Tibial nerve (tissue), 4 donors: Measurements from ENCODE around the gene EPC2. TPM values are rescaled to one million over a fixed set of nuclear protein-coding genes. Genes with fewer than 3 reads are reported as not detected.
"Not testable (repeated sequence)": the region's sequence is repeated elsewhere in the genome, so short reads cannot be mapped to it uniquely, and the experiment has no call there.

Source experiments
- DNase-seq, 2 donors: peaks; one replicate each; pipeline ENCODE4 v3.0.0-alpha.2; 2019; ENCODE audit warnings: low spot score in 2 of 2
- H3K27ac ChIP-seq, 4 donors: fragments of 200-600 bp; sonication (generic) in 3 of 4; one replicate each; pipeline ENCODE4 v1.5.1; 2017 to 2019; ENCODE audit warnings: mild to moderate bottlenecking in 1 of 4
- H3K27me3 ChIP-seq, 2 donors: fragments of 200-600 bp; sonication (generic) in 1 of 2; one replicate each; pipeline versions ENCODE4 v1.5.1 to v1.6.0; 2017 to 2019
- H3K36me3 ChIP-seq, 3 donors: fragments of 200-600 bp; sonication (generic); one replicate each; pipeline ENCODE4 v1.5.1; 2018 to 2019
- H3K4me1 ChIP-seq, 4 donors: fragments of 200-600 bp; sonication (generic) in 3 of 4; one replicate each; pipeline ENCODE4 v1.5.1; 2017 to 2019
- H3K4me3 ChIP-seq, 4 donors: fragments of 200-600 bp; sonication (generic) in 3 of 4; one replicate each; pipeline ENCODE4 v1.5.1; 2017 to 2019; ENCODE audit warnings: mild to moderate bottlenecking in 1 of 4, moderate library complexity in 1 of 4
- H3K9me3 ChIP-seq, 4 donors: fragments of 200-600 bp; sonication (generic) in 3 of 4; one replicate each; pipeline ENCODE4 v1.5.1; 2017 to 2019
- CTCF ChIP-seq, 5 experiments: fragments of 200-600 bp in 3 of 5; fragments of 450-650 bp in 2 of 5; sonication (generic) in 3 of 5; IDR thresholded peaks; one replicate each; pipeline ENCODE4 v1.5.1; 2016 to 2019; ENCODE audit warnings: antibody characterized with exemption in 5 of 5, mild to moderate bottlenecking in 3 of 5, moderate library complexity in 2 of 5
- EP300 ChIP-seq, 2 donors: sonication (generic); formaldehyde crosslinking; IDR thresholded peaks; one replicate each; pipeline ENCODE4 v1.6.1; 2017; ENCODE audit warnings: antibody characterized with exemption in 2 of 2, mild to moderate bottlenecking in 1 of 2
- POLR2A ChIP-seq, 2 donors: fragments of 450-650 bp; IDR thresholded peaks; one replicate each; pipeline ENCODE4 v1.6.1; 2017; ENCODE audit warnings: antibody characterized with exemption in 2 of 2, mild to moderate bottlenecking in 2 of 2, moderate library complexity in 2 of 2
- WGBS, 2 donors: methylation state at CpG; one replicate each; pipeline ENCODE4 v1.1.5; 2018; 5-methylcytosine and 5-hydroxymethylcytosine counted together
- total RNA-seq, 4 donors: library from RNA; depleted of rRNA; stranded (reverse); fragments of >200 nt; gene quantifications; one replicate each; pipeline ENCODE4 v1.1.0, GENCODE V29; 2016

Gene EPC2
- total RNA-seq, 4 donors from 2014 or later, result 23.4 to 26.5 (median 25.3) TPM

GRCh38 chr2:148660999-148661398 is 16.4 kb downstream of the EPC2 start:
- Histone ChIP-seq H3K9me3 (no peaks in the 10 kb centered on the region), H3K27ac (no peak overlapping the region), H3K4me3 (no peak overlapping the region), H3K27me3 (no peaks in the 10 kb centered on the region), H3K4me1 (peaks cover 0 to 61% (median 22%) of the 10 kb centered on the region in 4 donors), H3K36me3 (no peaks in the 10 kb centered on the region)
- no peak for TF ChIP-seq CTCF (IDR thresholded peaks at IDR 0.05)
- no peak for TF ChIP-seq POLR2A (IDR thresholded peaks at IDR 0.05)
- TF ChIP-seq EP300 (IDR thresholded peaks at IDR 0.05), result no peak
- DNase-seq, result no peak

GRCh38 chr2:148662332-148662731 is 17.8 kb downstream of the EPC2 start:
- H3K4me1 ChIP-seq, result peaks cover 0 to 61% (median 25%) of the 10 kb centered on the region in 4 donors
- not testable (repeated sequence) for H3K36me3 ChIP-seq, H3K27ac ChIP-seq, H3K27me3 ChIP-seq, H3K9me3 ChIP-seq, DNase-seq, H3K4me3 ChIP-seq
- 96 to 99% methylated on average over 8 of the region's 8 CpGs for WGBS, 2 donors

- H3K4me3 ChIP-seq, result no peak overlapping the region
- H3K36me3 ChIP-seq, result no peaks in the 10 kb centered on the region
- no peak for TF ChIP-seq EP300 (IDR thresholded peaks at IDR 0.05)
- no peak for TF ChIP-seq CTCF (IDR thresholded peaks at IDR 0.05)
- no peak for TF ChIP-seq POLR2A (IDR thresholded peaks at IDR 0.05)
- peaks cover 0 to 57% (median 36%) of the 10 kb centered on the region in 4 donors for H3K4me1 ChIP-seq
- no peaks in the 10 kb centered on the region for H3K9me3 ChIP-seq
- no peak for DNase-seq
- 89 to 98% methylated on average over 8 of the region's 8 CpGs for WGBS, 2 donors
- no peak overlapping the region for H3K27ac ChIP-seq
- no peaks in the 10 kb centered on the region for H3K27me3 ChIP-seq
Observed at GRCh38 chr2:148664229-148664628, 19.7 kb downstream of the EPC2 start.

- H3K27ac ChIP-seq, result no peak overlapping the region
- no peak for TF ChIP-seq EP300 (IDR thresholded peaks at IDR 0.05)
- TF ChIP-seq POLR2A (IDR thresholded peaks at IDR 0.05), result no peak
- no peak for TF ChIP-seq CTCF (IDR thresholded peaks at IDR 0.05)
Observed at GRCh38 chr2:148666555-148666954, 22.0 kb downstream of the EPC2 start.

GRCh38 chr2:148667113-148667836 is 22.7 kb downstream of the EPC2 start:
- H3K27ac ChIP-seq, result peak overlapping the region in 1 of 4 donors; percentile 64
- TF ChIP-seq CTCF (IDR thresholded peaks at IDR 0.05) (no peak), EP300 (IDR thresholded peaks at IDR 0.05) (no peak), POLR2A (IDR thresholded peaks at IDR 0.05) (no peak)

More at GRCh38 chr2:148666555-148666954, 22.0 kb downstream of the EPC2 start:
- Histone ChIP-seq H3K4me3 (no peak overlapping the region), H3K27me3 (no peaks in the 10 kb centered on the region), H3K36me3 (no peaks in the 10 kb centered on the region), H3K9me3 (no peaks in the 10 kb centered on the region), H3K4me1 (peaks cover 0 to 56% (median 27%) of the 10 kb centered on the region in 4 donors)
- no peak for DNase-seq

More at GRCh38 chr2:148667113-148667836, 22.7 kb downstream of the EPC2 start:
- WGBS, 2 donors, result 9 to 13% methylated on average over 4 of the region's 4 CpGs
- no peaks in the 10 kb centered on the region for H3K27me3 ChIP-seq
- DNase-seq, result no peak
- H3K4me3 ChIP-seq, result no peak overlapping the region
- H3K9me3 ChIP-seq, result no peaks in the 10 kb centered on the region
- H3K36me3 ChIP-seq, result no peaks in the 10 kb centered on the region
- H3K4me1 ChIP-seq, result peaks cover 0 to 56% (median 27%) of the 10 kb centered on the region in 4 donors
